HCT116 (cell line): ENCODE results near the gene CENPC. TPM values are rescaled to one million over a fixed set of nuclear protein-coding genes. Genes with fewer than 3 reads are reported as not detected.

Source experiments
- ATAC-seq: fragments of 200-7000 bp; cut with Tn5 transposase; 2 replicates; pipeline ENCODE4 v1.9.1; 2020; ENCODE audit warnings: mild to moderate bottlenecking, moderate library complexity
- BruUV-seq: library from RNA; stranded (reverse); fragments of 400-500 nt; replicated peaks from 2 replicates; lab custom pipeline; 2021; lab: Mats Ljungman, UMichigan
- CTCF ChIA-PET: fragments of 300-600 bp; sonication (Branson Sonifier 250); formaldehyde crosslinking; loops from one replicate; lab custom pipeline; 2021; ENCODE audit warnings: antibody characterized with exemption; lab: Charles Lee
- POLR2A ChIA-PET: fragments of 300-600, 350-600 bp; sonication (Branson Sonifier 250); formaldehyde crosslinking; loops from one replicate; lab custom pipeline; 2021; ENCODE audit warnings: antibody characterized with exemption; lab: Charles Lee
- RAD21 ChIA-PET, 2 experiments: fragments of 300-600 bp; sonication (Branson Sonifier 250); formaldehyde crosslinking; loops; one replicate each; lab custom pipeline; 2023; ENCODE audit warnings: low total read pairs in 2 of 2; ENCODE audit not compliant: uncharacterized antibody in 2 of 2, unreplicated experiment in 2 of 2, low non-redundant PET in 1 of 2; lab: Charles Lee
- DNase-seq: peaks from one replicate; pipeline ENCODE4 v3.0.0-alpha.2; 2010; ENCODE audit warnings: low read depth, low spot score
- H2AFZ ChIP-seq: fragments of 200-600 bp; shearing (Covaris generic), sonication (generic); 2 replicates; pipeline ENCODE4 v1.6.1; 2017; ENCODE audit warnings: low read depth, mixed run types, mixed read lengths, antibody characterized with exemption, low read length; ENCODE audit not compliant: poor library complexity, severe bottlenecking
- H3K27ac ChIP-seq: 2 replicates; pipeline ENCODE4 v1.5.1; 2012; ENCODE audit warnings: low read depth, low read length
- H3K27me3 ChIP-seq: fragments of 200-600 bp; sonication (generic); 2 replicates; pipeline ENCODE4 v1.6.1; 2016; ENCODE audit warnings: mixed run types, low read length, mixed read lengths; ENCODE audit not compliant: insufficient read depth
- H3K36me3 ChIP-seq, 2 experiments: fragments of 200-500 bp in 1 of 2; fragments of 200-600 bp in 1 of 2; sonication (Bioruptor generic) in 1 of 2; sonication (generic) in 1 of 2; 2 replicates each; pipeline versions ENCODE4 v1.5.1 to v1.6.1; 2014 to 2016; ENCODE audit warnings: low read length in 2 of 2, inconsistent platforms in 1 of 2, mixed read lengths in 1 of 2, mixed run types in 1 of 2; ENCODE audit not compliant: insufficient read depth in 2 of 2, control insufficient read depth in 1 of 2
- H3K4me1 ChIP-seq, 2 experiments: fragments of 200-600 bp in 1 of 2; sonication (generic) in 1 of 2; 2 replicates each; pipeline versions ENCODE4 v1.5.1 to v1.6.1; 2012 to 2017; ENCODE audit warnings: low read length in 2 of 2, inconsistent platforms in 1 of 2, mild to moderate bottlenecking in 1 of 2, mixed read lengths in 1 of 2, mixed run types in 1 of 2, moderate library complexity in 1 of 2; ENCODE audit not compliant: insufficient read depth in 2 of 2, control insufficient read depth in 1 of 2
- H3K4me2 ChIP-seq: fragments of 200-600 bp; sonication (generic); 2 replicates; pipeline ENCODE4 v1.6.1; 2017; ENCODE audit warnings: mixed run types, low read length, mixed read lengths
- H3K4me3 ChIP-seq, 2 experiments: fragments of 200-600 bp in 1 of 2; sonication (generic) in 1 of 2; replicated peaks in 1 of 2; 2 replicates each; pipeline ENCODE4 v1.5.1; 2011 to 2016; ENCODE audit warnings: low read length in 2 of 2, control low read depth in 1 of 2, low read depth in 1 of 2, mild to moderate bottlenecking in 1 of 2, mixed read lengths in 1 of 2, mixed run types in 1 of 2
- H3K79me2 ChIP-seq: fragments of 200-600 bp; sonication (generic); 2 replicates; pipeline ENCODE4 v1.6.1; 2017; ENCODE audit warnings: mild to moderate bottlenecking, mixed run types, low read length, moderate library complexity, mixed read lengths; ENCODE audit not compliant: insufficient read depth
- H3K9ac ChIP-seq: fragments of 200-600 bp; sonication (generic); 2 replicates; pipeline ENCODE4 v1.6.1; 2016; ENCODE audit warnings: low read length, mixed read lengths
- H3K9me2 ChIP-seq: fragments of 200-600 bp; sonication (generic), shearing (Covaris generic); 2 replicates; pipeline ENCODE4 v1.6.1; 2017; ENCODE audit warnings: mixed run types, mild to moderate bottlenecking, moderate library complexity; ENCODE audit not compliant: insufficient read depth
- H3K9me3 ChIP-seq, 2 experiments: fragments of 200-500 bp in 1 of 2; fragments of 200-600 bp in 1 of 2; sonication (Bioruptor generic) in 1 of 2; sonication (generic) in 1 of 2; 2 replicates each; pipeline ENCODE4 v1.6.1; 2014 to 2017; ENCODE audit warnings: low read length in 2 of 2, mixed read lengths in 2 of 2, inconsistent platforms in 1 of 2, low read depth in 1 of 2, mild to moderate bottlenecking in 1 of 2, mixed run types in 1 of 2, moderate library complexity in 1 of 2; ENCODE audit not compliant: control insufficient read depth in 1 of 2, insufficient read depth in 1 of 2
- H4K20me1 ChIP-seq: fragments of 200-600 bp; sonication (generic), shearing (Covaris generic); 2 replicates; pipeline ENCODE4 v1.6.1; 2017; ENCODE audit warnings: mixed run types, mild to moderate bottlenecking, moderate library complexity; ENCODE audit not compliant: insufficient read depth
- CEBPB ChIP-seq: IDR thresholded peaks from 2 replicates; pipeline ENCODE4 v1.6.1; 2012; ENCODE audit warnings: low read depth
- EZH2phosphoT487 ChIP-seq: fragments of 200-600 bp; IDR thresholded peaks from 2 replicates; pipeline ENCODE4 v1.6.1; 2018; ENCODE audit warnings: antibody characterized with exemption, borderline replicate concordance
- FOSL1 ChIP-seq: IDR thresholded peaks from 2 replicates; pipeline ENCODE4 v1.6.1; 2012; ENCODE audit warnings: low read depth
- MAX ChIP-seq: IDR thresholded peaks from 2 replicates; pipeline ENCODE4 v1.6.1; 2012
- POLR2AphosphoS5 ChIP-seq: IDR thresholded peaks from 2 replicates; pipeline ENCODE4 v1.6.1; 2011; ENCODE audit warnings: mild to moderate bottlenecking, low read depth, low read length, moderate library complexity
- RAD21 ChIP-seq: IDR thresholded peaks from 2 replicates; pipeline ENCODE4 v1.6.1; 2012; ENCODE audit warnings: low read depth, mild to moderate bottlenecking
- SIN3A ChIP-seq: IDR thresholded peaks from 2 replicates; pipeline ENCODE4 v1.6.1; 2012; ENCODE audit warnings: low read depth
- SP1 ChIP-seq: IDR thresholded peaks from 2 replicates; pipeline ENCODE4 v1.6.1; 2012; ENCODE audit warnings: low read depth
- SRF ChIP-seq: IDR thresholded peaks from 2 replicates; pipeline ENCODE4 v1.6.1; 2012; ENCODE audit warnings: low read depth
- TCF7L2 ChIP-seq: IDR thresholded peaks from 2 replicates; pipeline ENCODE4 v1.7.0; 2011; ENCODE audit warnings: borderline replicate concordance, inconsistent platforms; ENCODE audit not compliant: insufficient read depth, insufficient read length; ENCODE audit errors: extremely low read depth
- ZFX ChIP-seq: fragments of 450-650 bp; IDR thresholded peaks from 2 replicates; pipeline ENCODE4 v1.6.1; 2017
- intact Hi-C: fragments of 100-400 bp; cut with micrococcal nuclease; formaldehyde crosslinking; loops from 2 replicates; pipeline ENCODE4 v1.10.0; 2022
- total RNA-seq: library from RNA; stranded (reverse); gene quantifications from one replicate; pipeline ENCODE4 v1.2.1, GENCODE V29; 2021; ENCODE audit not compliant: unreplicated experiment
- TF ChIP-seq, protein P1 (sequence below), 3 experiments: fragments of 200-600 bp in 1 of 3; sonication (generic) in 1 of 3; IDR thresholded peaks in 2 of 3; conservative IDR thresholded peaks in 1 of 3; 2 replicates each; pipeline ENCODE4 v1.5.1; 2012 to 2017; ENCODE audit warnings: low read depth in 2 of 3, low read length in 2 of 3, antibody characterized with exemption in 1 of 3, borderline replicate concordance in 1 of 3, control low read depth in 1 of 3, mild to moderate bottlenecking in 1 of 3, mixed read lengths in 1 of 3, mixed run types in 1 of 3, moderate library complexity in 1 of 3; ENCODE audit not compliant: insufficient read depth in 1 of 3
- TF ChIP-seq, protein P2 (sequence below): IDR thresholded peaks from 2 replicates; pipeline ENCODE4 v1.6.1; 2012; ENCODE audit warnings: low read depth

The CENPC gene
- total RNA-seq, 1 experiment from 2014 or later: 15.4 TPM

- ChIA-PET RAD21 (no interaction called here), CTCF (no interaction called here), POLR2A (no interaction called here)
- H3K27me3 ChIP-seq: no peaks in the 10 kb centered on the region
- no peak overlapping the region for H2AFZ ChIP-seq
- H3K9me2 ChIP-seq: no peaks in the 10 kb centered on the region
- no peak overlapping the region for H3K4me2 ChIP-seq
- no peak overlapping the region for H3K27ac ChIP-seq
- BruUV-seq: no TSS peak
- H3K79me2 ChIP-seq: no peaks in the 10 kb centered on the region
- H3K9ac ChIP-seq: no peak overlapping the region
- no peaks in the 10 kb centered on the region for H3K4me1 ChIP-seq
- H4K20me1 ChIP-seq: no peaks in the 10 kb centered on the region
- no peaks in the 10 kb centered on the region for H3K9me3 ChIP-seq
- no peaks in the 10 kb centered on the region for H3K36me3 ChIP-seq
- TF ChIP-seq RAD21 (no peak), SIN3A (no peak), SRF (no peak), ZFX (no peak), EZH2phosphoT487 (no peak), TCF7L2 (no peak), FOSL1 (no peak), MAX (no peak), CEBPB (no peak), SP1 (no peak), POLR2AphosphoS5 (no peak)
- TF ChIP-seq, protein P1, sequence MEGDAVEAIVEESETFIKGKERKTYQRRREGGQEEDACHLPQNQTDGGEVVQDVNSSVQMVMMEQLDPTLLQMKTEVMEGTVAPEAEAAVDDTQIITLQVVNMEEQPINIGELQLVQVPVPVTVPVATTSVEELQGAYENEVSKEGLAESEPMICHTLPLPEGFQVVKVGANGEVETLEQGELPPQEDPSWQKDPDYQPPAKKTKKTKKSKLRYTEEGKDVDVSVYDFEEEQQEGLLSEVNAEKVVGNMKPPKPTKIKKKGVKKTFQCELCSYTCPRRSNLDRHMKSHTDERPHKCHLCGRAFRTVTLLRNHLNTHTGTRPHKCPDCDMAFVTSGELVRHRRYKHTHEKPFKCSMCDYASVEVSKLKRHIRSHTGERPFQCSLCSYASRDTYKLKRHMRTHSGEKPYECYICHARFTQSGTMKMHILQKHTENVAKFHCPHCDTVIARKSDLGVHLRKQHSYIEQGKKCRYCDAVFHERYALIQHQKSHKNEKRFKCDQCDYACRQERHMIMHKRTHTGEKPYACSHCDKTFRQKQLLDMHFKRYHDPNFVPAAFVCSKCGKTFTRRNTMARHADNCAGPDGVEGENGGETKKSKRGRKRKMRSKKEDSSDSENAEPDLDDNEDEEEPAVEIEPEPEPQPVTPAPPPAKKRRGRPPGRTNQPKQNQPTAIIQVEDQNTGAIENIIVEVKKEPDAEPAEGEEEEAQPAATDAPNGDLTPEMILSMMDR (IDR thresholded peaks at IDR 0.05 in 2 of 3, conservative IDR thresholded peaks at IDR 0.05 in 1 of 3; ENCODE audit: borderline replicate concordance in 1 of 3, insufficient read depth in 1 of 3, low read depth in 2 of 3, low read length in 2 of 3): no peak
- TF ChIP-seq, protein P2, sequence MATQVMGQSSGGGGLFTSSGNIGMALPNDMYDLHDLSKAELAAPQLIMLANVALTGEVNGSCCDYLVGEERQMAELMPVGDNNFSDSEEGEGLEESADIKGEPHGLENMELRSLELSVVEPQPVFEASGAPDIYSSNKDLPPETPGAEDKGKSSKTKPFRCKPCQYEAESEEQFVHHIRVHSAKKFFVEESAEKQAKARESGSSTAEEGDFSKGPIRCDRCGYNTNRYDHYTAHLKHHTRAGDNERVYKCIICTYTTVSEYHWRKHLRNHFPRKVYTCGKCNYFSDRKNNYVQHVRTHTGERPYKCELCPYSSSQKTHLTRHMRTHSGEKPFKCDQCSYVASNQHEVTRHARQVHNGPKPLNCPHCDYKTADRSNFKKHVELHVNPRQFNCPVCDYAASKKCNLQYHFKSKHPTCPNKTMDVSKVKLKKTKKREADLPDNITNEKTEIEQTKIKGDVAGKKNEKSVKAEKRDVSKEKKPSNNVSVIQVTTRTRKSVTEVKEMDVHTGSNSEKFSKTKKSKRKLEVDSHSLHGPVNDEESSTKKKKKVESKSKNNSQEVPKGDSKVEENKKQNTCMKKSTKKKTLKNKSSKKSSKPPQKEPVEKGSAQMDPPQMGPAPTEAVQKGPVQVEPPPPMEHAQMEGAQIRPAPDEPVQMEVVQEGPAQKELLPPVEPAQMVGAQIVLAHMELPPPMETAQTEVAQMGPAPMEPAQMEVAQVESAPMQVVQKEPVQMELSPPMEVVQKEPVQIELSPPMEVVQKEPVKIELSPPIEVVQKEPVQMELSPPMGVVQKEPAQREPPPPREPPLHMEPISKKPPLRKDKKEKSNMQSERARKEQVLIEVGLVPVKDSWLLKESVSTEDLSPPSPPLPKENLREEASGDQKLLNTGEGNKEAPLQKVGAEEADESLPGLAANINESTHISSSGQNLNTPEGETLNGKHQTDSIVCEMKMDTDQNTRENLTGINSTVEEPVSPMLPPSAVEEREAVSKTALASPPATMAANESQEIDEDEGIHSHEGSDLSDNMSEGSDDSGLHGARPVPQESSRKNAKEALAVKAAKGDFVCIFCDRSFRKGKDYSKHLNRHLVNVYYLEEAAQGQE: no peak
- H3K4me3 ChIP-seq: no peak overlapping the region
- DNase-seq (no peak), ATAC-seq (no peak)
- intact Hi-C loops: no loop called here
These were observed 26.7 kb upstream of the CENPC start for GRCh38 chr4:67571975-67572374.
